Caco-2 (cell line): Measurements from ENCODE around the gene GLT1D1. TPM values are rescaled to one million over a fixed set of nuclear protein-coding genes. Genes with fewer than 3 reads are reported as not detected.

Source experiments
- BruUV-seq: library from RNA; stranded (reverse); fragments of 400-500 nt; replicated peaks from 2 replicates; lab custom pipeline; 2021; lab: Mats Ljungman, UMichigan
- CTCF ChIA-PET: fragments of 300-600 bp; sonication (Branson Sonifier 250); formaldehyde crosslinking; loops from one replicate; lab custom pipeline; 2022; ENCODE audit warnings: antibody characterized with exemption; lab: Charles Lee
- POLR2A ChIA-PET: fragments of 300-600 bp; sonication (Branson Sonifier 250); formaldehyde crosslinking; loops from one replicate; lab custom pipeline; 2022; ENCODE audit warnings: antibody characterized with exemption; lab: Charles Lee
- DNase-seq, 2 experiments: peaks; one replicate each; pipeline versions ENCODE4 v3.0.0 to v3.0.0-alpha.2; 2020 to 2022
- H3K27me3 ChIP-seq: replicated peaks from 2 replicates; pipeline ENCODE4 v1.6.0; 2011; ENCODE audit warnings: low read length; ENCODE audit not compliant: control insufficient read depth, insufficient read depth
- H3K36me3 ChIP-seq: 2 replicates; pipeline ENCODE4 v1.5.1; 2011; ENCODE audit warnings: low read length; ENCODE audit not compliant: control insufficient read depth, insufficient read depth
- H3K4me1 ChIP-seq: fragments of 250-450 bp; sonication (Bioruptor Pico); 2 replicates; pipeline ENCODE4 v1.5.1; 2020; ENCODE audit warnings: mild to moderate bottlenecking
- H3K4me3 ChIP-seq: 2 replicates; pipeline ENCODE4 v1.5.1; 2011; ENCODE audit warnings: low read depth, mild to moderate bottlenecking, control low read depth, low read length
- H3K9me3 ChIP-seq: fragments of 250-450 bp; sonication (Bioruptor Pico); 2 replicates; pipeline ENCODE4 v1.5.1; 2020; ENCODE audit warnings: mild to moderate bottlenecking, moderate library complexity
- H3K27ac Mint-ChIP-seq: one replicate; pipeline ENCODE4 v1.8.0; 2022; ENCODE audit warnings: mixed read lengths; ENCODE audit not compliant: unreplicated experiment
- H3K27me3 Mint-ChIP-seq: one replicate; pipeline ENCODE4 v1.8.0; 2022; ENCODE audit warnings: mixed read lengths; ENCODE audit not compliant: insufficient read depth, unreplicated experiment
- H3K36me3 Mint-ChIP-seq: one replicate; pipeline ENCODE4 v1.8.0; 2022; ENCODE audit warnings: mild to moderate bottlenecking, mixed read lengths; ENCODE audit not compliant: insufficient read depth, unreplicated experiment
- H3K4me1 Mint-ChIP-seq: one replicate; pipeline ENCODE4 v1.8.0; 2022; ENCODE audit warnings: low read depth, mixed read lengths; ENCODE audit not compliant: unreplicated experiment
- H3K4me3 Mint-ChIP-seq: one replicate; pipeline ENCODE4 v1.8.0; 2022; ENCODE audit warnings: mild to moderate bottlenecking, moderate library complexity, mixed read lengths; ENCODE audit not compliant: unreplicated experiment
- H3K9me3 Mint-ChIP-seq: one replicate; pipeline ENCODE4 v1.8.0; 2022; ENCODE audit warnings: mixed read lengths; ENCODE audit not compliant: unreplicated experiment
- CTCF ChIP-seq, 2 experiments: fragments of 200-600 bp in 1 of 2; IDR thresholded peaks; 1 replicate in 1 of 2; 2 replicates in 1 of 2; pipeline versions ENCODE4 v1.5.1 to v1.8.0; 2011 to 2022; ENCODE audit warnings: antibody characterized with exemption in 1 of 2, control low read depth in 1 of 2, inconsistent platforms in 1 of 2, low read depth in 1 of 2, low read length in 1 of 2, mild to moderate bottlenecking in 1 of 2, moderate library complexity in 1 of 2; ENCODE audit not compliant: insufficient read depth in 1 of 2, severe bottlenecking in 1 of 2, unreplicated experiment in 1 of 2
- intact Hi-C: fragments of 100-400 bp; cut with micrococcal nuclease; formaldehyde crosslinking; loops from one replicate; pipeline ENCODE4 v1.10.0; 2022; ENCODE audit not compliant: unreplicated experiment
- total RNA-seq: library from RNA; stranded (reverse); gene quantifications from 2 replicates; pipeline ENCODE4 v1.2.3, GENCODE V29; 2022

The GLT1D1 gene
- total RNA-seq, 1 experiment from 2014 or later: not detected

GRCh38 chr12:128970941-128971340 is 117.7 kb downstream of the GLT1D1 start:
- Mint-ChIP-seq H3K27me3 (peaks cover 16% of the 10 kb centered on the region), H3K36me3 (no peaks in the 10 kb centered on the region), H3K4me3 (no peak overlapping the region), H3K27ac (no peak overlapping the region), H3K4me1 (no peaks in the 10 kb centered on the region), H3K9me3 (no peaks in the 10 kb centered on the region)
- H3K27me3 ChIP-seq: no peaks in the 10 kb centered on the region
- intact Hi-C loops: no loop called here
- DNase-seq: no peak
- ChIA-PET POLR2A (no interaction called here), CTCF (no interaction called here)
- no peaks in the 10 kb centered on the region for H3K36me3 ChIP-seq
- no peaks in the 10 kb centered on the region for H3K4me1 ChIP-seq
- H3K9me3 ChIP-seq: no peaks in the 10 kb centered on the region
- TF ChIP-seq CTCF (IDR thresholded peaks at IDR 0.05; ENCODE audit: insufficient read depth in 1 of 2, low read depth in 1 of 2, low read length in 1 of 2, severe bottlenecking in 1 of 2, unreplicated experiment in 1 of 2): no peak
- no TSS peak for BruUV-seq
- no peak overlapping the region for H3K4me3 ChIP-seq

GRCh38 chr12:128971802-128972201 is 118.5 kb downstream of the GLT1D1 start:
- Histone ChIP-seq H3K4me1 (no peaks in the 10 kb centered on the region), H3K27me3 (no peaks in the 10 kb centered on the region), H3K9me3 (no peaks in the 10 kb centered on the region), H3K36me3 (no peaks in the 10 kb centered on the region), H3K4me3 (no peak overlapping the region)
- ChIA-PET POLR2A (no interaction called here), CTCF (no interaction called here)
- TF ChIP-seq CTCF (IDR thresholded peaks at IDR 0.05; ENCODE audit: insufficient read depth in 1 of 2, low read depth in 1 of 2, low read length in 1 of 2, severe bottlenecking in 1 of 2, unreplicated experiment in 1 of 2): no peak
- DNase-seq: no peak
- Mint-ChIP-seq H3K27me3 (peaks cover 16% of the 10 kb centered on the region), H3K27ac (no peak overlapping the region), H3K4me1 (no peaks in the 10 kb centered on the region), H3K9me3 (no peaks in the 10 kb centered on the region), H3K36me3 (no peaks in the 10 kb centered on the region), H3K4me3 (no peak overlapping the region)
- intact Hi-C loops: no loop called here
- BruUV-seq: no TSS peak

GRCh38 chr12:128973883-128974681 is 120.8 kb downstream of the GLT1D1 start:
- Histone ChIP-seq H3K4me1 (no peaks in the 10 kb centered on the region), H3K9me3 (no peaks in the 10 kb centered on the region), H3K27me3 (no peaks in the 10 kb centered on the region), H3K36me3 (no peaks in the 10 kb centered on the region), H3K4me3 (no peak overlapping the region)
- H3K9me3 Mint-ChIP-seq: no peaks in the 10 kb centered on the region
- H3K27ac Mint-ChIP-seq: no peak overlapping the region
- intact Hi-C loops: no loop called here
- no peak for TF ChIP-seq CTCF (IDR thresholded peaks at IDR 0.05; ENCODE audit: insufficient read depth in 1 of 2, low read depth in 1 of 2, low read length in 1 of 2, severe bottlenecking in 1 of 2, unreplicated experiment in 1 of 2)
- no peak overlapping the region for H3K4me3 Mint-ChIP-seq
- H3K4me1 Mint-ChIP-seq: no peaks in the 10 kb centered on the region
- H3K36me3 Mint-ChIP-seq: no peaks in the 10 kb centered on the region
- peaks cover 16% of the 10 kb centered on the region for H3K27me3 Mint-ChIP-seq
- POLR2A ChIA-PET: no interaction called here
- CTCF ChIA-PET: no interaction called here
- DNase-seq: no peak
- BruUV-seq: no TSS peak
